Lower leg skin (tissue), 3 donors: Measurements from ENCODE around the gene SUFU.

Experiments used
- POLR2A ChIP-seq, 2 donors: fragments of 450-650 bp; IDR thresholded peaks; one replicate each; pipeline ENCODE4 v1.6.1; 2016 to 2017; ENCODE audit warnings: antibody characterized with exemption in 2 of 2, mild to moderate bottlenecking in 1 of 2, moderate library complexity in 1 of 2
- TF ChIP-seq, protein P1 (sequence below), 3 donors: fragments of 450-650 bp; IDR thresholded peaks; one replicate each; pipeline ENCODE4 v1.5.1; 2016; ENCODE audit warnings: antibody characterized with exemption in 3 of 3, mild to moderate bottlenecking in 3 of 3, moderate library complexity in 2 of 3

DNA sequence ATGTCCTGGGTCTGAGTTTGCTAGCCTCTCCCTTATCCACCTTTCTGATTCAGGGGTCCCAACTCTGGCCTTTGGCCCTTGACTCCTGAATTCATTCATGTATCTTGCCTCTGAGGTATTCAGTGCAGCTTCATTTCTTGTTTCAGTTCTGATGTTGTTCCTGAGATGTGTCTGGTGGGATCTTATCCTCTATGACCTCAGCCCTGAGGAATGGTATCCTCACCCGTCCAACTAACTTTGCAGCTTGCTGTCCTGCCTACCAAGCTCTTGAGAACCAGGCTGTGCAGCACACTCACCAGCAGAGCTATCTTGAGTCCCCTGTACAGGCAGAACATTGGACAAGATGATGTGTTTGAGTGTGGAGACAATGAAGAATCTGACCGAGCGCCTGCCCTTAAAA lies 13.8 kb downstream of the SUFU start:
- TF ChIP-seq, protein P1, sequence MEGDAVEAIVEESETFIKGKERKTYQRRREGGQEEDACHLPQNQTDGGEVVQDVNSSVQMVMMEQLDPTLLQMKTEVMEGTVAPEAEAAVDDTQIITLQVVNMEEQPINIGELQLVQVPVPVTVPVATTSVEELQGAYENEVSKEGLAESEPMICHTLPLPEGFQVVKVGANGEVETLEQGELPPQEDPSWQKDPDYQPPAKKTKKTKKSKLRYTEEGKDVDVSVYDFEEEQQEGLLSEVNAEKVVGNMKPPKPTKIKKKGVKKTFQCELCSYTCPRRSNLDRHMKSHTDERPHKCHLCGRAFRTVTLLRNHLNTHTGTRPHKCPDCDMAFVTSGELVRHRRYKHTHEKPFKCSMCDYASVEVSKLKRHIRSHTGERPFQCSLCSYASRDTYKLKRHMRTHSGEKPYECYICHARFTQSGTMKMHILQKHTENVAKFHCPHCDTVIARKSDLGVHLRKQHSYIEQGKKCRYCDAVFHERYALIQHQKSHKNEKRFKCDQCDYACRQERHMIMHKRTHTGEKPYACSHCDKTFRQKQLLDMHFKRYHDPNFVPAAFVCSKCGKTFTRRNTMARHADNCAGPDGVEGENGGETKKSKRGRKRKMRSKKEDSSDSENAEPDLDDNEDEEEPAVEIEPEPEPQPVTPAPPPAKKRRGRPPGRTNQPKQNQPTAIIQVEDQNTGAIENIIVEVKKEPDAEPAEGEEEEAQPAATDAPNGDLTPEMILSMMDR (IDR thresholded peaks at IDR 0.05), result no peak
- no peak for TF ChIP-seq POLR2A (IDR thresholded peaks at IDR 0.05)
